Activated CD4-positive, alpha-beta T cell treated with anti-CD3 and anti-CD28 coated beads for 1 hour (primary cell): Measurements from ENCODE around the gene FAH.
"Not testable (repeated sequence)": the region's sequence is repeated elsewhere in the genome, so short reads cannot be mapped to it uniquely, and the experiment has no call there.

Experiments
- DNase-seq: peaks from one replicate; pipeline ENCODE4 v3.0.0-alpha.2; 2020

Gene FAH

DNA sequence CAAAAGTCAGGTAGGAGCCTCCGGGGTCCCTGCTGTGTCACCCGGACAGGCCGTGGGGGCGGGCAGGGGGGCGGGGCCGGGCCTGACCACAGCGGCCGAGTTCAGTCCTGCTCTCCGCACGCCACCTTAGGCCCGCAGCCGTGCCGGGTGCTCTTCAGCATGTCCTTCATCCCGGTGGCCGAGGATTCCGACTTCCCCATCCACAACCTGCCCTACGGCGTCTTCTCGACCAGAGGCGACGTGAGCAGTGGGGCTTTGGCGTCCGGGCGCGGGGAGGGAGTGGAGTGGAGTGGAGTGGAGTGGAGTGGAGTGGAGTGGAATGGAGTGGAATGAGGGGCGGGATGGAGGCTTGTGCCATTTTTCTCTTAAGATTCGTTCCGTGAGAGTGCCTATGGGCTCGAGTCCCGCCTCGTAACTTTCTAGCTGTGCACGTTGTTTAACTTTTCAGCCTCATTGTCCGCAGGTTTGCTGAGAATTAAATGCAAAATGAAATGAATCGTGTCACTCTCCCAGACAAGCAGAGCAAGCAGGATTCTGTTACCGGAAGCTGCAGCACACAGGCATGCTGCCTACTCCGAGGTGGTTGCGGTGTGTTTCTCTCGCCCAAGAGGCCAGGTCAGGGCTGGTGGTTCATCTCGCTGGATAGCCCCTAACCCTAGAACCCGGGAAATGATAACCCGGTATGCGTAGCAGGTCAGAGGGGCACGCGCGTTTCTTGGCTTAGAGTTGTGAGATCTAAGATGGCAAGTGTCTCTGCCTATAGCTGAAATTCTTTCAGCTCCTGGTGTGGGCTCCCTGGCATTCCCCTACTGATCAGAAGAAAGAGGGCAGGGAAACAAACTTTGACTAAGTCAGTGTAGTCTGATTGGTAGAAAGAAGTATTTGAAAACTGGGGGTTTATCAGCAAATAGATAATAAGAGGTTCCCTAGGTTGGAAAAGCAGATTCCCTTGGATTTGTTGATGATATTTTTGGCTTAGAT, at the start of gene FAH:
FAH (plus strand) TSS at position 104 of the 981 bp plus-strand sequence; CDS start at position 160, 56 bp downstream.
- no peak for DNase-seq

GRCh38 chr15:80105193-80105592, 47.6 kb upstream of the FAH start:
- no peak for DNase-seq

DNA sequence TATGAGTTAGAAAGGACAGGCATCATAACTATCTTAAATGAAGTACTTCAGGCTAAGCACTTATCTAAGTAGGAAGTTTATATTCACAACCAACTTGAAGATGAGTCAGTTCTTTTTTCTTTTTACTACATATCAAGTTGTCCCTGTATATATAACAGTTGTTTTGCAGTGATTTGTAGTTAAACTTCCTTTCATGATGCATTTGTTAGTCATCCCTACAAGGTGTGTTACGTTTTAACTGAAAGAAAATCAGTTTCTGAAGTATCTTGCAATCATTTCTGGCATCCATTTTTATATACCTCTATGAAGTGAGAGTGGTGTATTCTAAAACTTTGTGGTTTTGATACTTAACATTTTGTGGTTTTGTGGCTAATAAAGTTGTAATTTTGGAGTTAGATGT, 47.2 kb upstream of the FAH start:
- DNase-seq = no peak

GRCh38 chr15:80106051-80106450, 46.7 kb upstream of the FAH start:
- no peak for DNase-seq

GRCh38 chr15:80107204-80107603, 45.6 kb upstream of the FAH start:
- DNase-seq = no peak

GRCh38 chr15:80107774-80108173, 45.0 kb upstream of the FAH start:
- DNase-seq = no peak

DNA sequence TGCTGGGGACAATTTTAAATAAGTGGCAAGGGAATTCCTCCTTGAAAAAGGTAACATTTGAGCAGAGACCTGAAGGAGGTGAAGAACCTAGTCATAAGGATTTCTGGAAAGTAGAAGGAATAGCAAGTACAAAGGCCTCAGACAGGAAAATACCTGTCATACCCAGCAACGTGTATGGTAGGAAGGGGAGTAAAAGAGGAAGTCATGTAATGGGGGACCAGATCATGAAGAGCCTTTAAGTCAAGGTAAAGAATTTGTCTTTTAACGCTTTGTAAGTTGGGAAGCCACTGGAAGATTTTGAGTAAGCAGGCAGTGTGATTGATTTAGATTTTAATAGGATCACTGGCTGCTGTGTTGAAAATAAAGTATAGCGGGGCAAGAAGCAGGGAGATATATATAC, 43.4 kb upstream of the FAH start:
- no peak for DNase-seq

- DNase-seq = no peak
These were observed 41.9 kb upstream of the FAH start for GRCh38 chr15:80110920-80111319.

- no peak for DNase-seq
These were observed 38.7 kb upstream of the FAH start for GRCh38 chr15:80114114-80114513.

GRCh38 chr15:80115021-80115420, 37.8 kb upstream of the FAH start:
- no peak for DNase-seq

DNA sequence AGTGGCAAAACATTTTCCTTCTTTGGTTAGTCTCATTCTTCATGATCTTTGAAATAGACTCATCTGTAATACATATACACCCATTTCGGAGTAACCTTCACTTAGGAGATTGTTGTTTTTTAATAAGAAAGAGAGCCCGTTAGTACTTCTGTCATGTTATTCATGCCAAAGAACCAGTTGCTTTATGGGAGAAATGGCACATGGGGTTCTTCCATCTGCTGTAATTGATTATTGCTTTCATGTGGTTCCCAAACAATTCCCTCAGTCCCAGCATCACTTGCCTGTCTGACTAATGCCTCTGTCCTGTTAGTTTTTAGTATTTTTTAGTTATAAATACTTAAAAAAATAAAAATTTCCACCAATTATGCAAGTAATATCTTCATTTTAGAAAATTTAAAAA, 33.8 kb upstream of the FAH start:
- no peak for DNase-seq

DNA sequence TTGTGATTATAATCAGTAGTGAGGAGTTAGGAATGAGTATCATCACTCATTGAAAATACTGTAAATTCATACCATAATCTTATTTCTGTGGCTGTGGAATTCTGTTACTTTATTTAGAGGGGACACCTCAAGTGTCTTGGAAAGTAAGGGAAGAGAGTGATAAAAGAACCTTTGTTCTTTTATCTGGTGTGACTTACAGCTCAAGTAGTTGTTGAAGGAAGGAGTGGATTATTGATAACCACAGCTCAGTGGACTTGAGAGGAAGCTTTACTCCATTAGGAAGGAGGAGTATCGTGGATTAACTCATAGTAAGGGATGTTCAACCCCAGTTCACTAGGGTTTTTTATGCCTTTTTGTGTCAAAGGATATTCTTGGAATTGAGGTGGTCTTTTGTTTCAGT, 32.2 kb upstream of the FAH start:
- DNase-seq = no peak

GRCh38 chr15:80121546-80121945, 31.3 kb upstream of the FAH start:
- no peak for DNase-seq

DNA sequence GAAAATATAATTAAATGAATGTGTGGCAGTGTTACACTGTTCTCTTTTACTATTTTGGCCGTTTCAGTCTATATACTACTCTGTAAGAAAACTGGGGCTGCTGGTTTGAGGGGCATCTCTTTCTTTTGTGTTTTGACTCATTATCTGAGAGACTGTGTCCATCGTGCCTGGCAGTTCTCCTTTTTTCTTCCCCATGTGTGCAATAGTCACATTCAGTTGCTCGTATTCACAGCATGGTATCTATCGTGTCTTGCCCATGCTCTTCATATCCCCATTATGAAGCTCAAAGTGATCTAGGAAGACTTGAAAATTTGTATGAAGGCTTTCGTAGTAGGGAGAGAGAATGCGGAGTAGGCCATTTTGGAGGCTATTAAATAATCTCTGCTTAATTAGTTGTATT, 29.8 kb upstream of the FAH start:
- DNase-seq = no peak

DNA sequence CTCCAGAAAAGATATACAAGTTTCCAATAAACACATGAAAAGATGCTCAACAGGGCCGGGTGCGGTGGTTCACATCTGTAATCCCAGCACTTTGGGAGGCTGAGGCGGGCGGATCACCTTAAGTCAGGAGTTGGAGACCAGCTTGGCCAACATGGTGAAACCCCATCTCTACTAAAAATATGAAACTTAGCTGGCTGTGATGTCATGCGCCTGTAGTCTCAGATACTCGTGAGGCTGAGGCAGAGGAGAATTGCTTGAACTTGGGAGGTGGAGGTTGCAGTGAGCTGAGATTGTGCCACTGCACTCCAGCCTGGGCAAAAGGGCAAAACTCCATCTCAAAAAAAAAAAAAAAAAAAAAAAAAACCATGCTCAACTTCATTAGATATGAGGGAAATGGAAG, 25.5 kb upstream of the FAH start:
- DNase-seq = not testable (repeated sequence)

DNA sequence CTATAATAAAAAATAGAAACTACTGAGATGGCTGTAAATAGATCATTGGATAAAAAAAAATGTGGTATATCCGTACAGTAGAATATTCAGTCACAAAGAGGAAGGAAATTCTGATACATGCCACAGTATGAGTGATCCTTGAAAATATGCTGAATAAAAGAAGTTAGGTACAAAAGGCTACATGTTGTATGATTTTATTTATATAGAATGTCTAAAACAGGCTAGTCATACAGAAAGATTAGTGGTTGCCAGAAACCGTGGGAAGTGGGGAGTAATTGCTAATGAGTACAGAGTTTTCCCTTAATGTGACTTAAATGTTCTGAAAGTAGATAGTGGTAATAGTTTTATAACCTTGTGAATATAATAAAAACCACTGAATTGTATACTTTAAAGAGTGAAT, 24.9 kb upstream of the FAH start:
- no peak for DNase-seq

- DNase-seq = no peak
These were observed 20.4 kb upstream of the FAH start for GRCh38 chr15:80132382-80132781.

DNA sequence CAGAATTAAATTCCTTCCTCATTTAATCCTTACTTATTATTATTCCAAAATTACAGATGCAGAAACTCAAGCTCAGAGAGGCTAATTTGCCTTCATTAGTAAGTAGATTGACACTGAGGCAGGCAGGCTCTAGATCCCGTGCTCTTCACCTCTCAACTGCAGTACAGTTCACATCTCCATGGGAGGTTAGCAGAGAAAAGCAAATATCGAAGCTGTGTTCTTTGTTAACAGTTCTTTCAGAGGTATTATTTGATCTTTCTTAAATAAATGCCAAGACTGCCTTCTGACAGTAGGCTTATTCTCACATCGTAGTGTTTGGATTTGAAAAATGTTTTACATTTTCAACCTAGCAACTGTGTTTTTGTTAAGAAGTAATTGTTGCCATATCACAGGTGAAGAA, 15.9 kb upstream of the FAH start:
- DNase-seq = no peak

GRCh38 chr15:80138961-80139360, 13.8 kb upstream of the FAH start:
- DNase-seq = no peak

DNA sequence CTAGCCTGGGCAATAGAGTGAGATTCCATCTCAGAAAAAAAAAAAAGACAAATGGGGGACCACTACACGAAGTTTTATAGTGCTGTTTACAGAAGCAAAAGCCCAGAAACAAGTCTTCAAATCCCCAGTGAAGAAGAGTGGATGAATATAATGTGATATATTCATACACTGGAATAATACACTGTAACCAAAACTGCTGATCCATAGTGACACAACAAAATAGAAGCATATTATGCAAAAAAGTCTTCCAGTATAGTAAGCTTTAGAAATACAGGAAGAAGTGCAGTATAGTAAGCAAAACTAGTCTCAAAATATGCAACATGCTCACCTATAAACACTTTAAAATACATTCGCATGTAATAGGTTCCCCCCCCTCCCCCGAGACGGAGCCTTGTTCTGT, 11.9 kb upstream of the FAH start:
- no peak for DNase-seq

DNA sequence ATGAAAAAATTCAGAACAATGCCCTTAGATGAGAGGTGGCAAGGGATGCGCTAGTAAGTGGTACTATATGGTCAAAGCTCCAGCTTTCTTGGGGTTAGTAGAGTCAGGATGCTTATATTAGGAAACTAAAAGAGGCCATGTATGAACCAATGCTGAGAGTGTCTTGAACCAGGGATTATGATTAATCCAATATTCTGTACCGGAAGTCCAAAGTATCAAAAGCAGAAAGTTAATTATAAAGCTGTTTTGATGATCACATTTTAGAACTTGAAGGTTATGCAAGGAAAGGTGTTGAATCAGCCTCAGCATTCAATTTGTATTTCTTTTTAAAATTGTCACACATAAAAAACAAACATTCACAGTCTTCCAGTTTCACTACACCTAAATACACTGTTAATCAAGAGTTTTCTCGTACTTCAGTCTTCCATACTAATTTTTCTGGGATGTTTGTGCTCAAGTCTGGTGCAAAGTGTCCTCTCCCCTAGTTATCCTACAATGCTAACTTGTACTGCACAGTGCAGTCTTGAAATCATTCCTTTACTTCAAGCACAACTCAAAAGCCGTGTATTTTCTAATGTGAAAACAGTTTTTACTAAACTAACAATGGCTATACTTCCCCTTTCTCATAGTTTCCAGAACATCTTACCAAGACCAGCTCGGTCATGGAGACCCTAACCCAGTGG, 10.7 kb upstream of the FAH start:
- no peak for DNase-seq

- DNase-seq = no peak
These were observed 10.2 kb upstream of the FAH start for GRCh38 chr15:80142646-80143045.

DNA sequence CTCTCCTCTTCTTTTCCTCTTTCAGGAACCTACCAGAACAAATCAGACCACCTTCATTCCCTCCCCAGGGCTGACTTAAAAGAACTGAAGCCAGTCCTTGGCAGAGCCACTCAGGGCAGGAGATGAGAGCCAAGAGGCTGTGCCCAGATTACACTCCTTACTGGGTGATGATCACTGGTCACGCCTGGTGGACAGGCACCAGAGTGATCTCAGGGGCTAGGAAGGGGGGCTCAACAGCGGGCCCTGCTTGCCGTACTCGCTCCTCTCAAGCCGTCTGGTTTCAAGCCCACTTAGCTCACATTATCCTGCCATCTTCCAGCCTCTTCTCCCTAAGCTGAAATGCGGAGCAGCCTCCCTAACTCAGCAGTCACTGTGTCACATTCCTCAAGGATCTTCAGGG, 1.7 kb upstream of the FAH start:
- DNase-seq = no peak

DNA sequence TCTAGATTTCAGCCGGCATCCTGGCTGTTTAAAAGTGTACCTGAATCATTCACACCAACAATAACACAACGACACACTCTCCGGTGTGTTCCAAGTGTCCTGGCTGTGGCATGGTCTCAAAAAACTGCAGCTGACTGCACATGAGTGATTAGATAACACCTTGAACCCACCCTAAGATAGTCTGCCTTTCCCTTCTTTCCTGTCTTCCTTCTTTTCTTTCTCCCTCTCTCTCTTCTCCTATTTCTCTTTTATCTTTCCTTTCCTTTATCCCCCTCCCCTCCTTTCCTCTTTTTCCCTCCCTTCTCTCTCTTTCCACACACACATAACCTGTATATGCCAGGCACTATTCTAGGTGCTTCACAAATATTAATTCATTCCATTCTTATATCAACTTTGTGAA, 1.2 kb upstream of the FAH start:
- DNase-seq = no peak
